Measurements from ENCODE around the gene EFNA3.

Gene EFNA3

DNA sequence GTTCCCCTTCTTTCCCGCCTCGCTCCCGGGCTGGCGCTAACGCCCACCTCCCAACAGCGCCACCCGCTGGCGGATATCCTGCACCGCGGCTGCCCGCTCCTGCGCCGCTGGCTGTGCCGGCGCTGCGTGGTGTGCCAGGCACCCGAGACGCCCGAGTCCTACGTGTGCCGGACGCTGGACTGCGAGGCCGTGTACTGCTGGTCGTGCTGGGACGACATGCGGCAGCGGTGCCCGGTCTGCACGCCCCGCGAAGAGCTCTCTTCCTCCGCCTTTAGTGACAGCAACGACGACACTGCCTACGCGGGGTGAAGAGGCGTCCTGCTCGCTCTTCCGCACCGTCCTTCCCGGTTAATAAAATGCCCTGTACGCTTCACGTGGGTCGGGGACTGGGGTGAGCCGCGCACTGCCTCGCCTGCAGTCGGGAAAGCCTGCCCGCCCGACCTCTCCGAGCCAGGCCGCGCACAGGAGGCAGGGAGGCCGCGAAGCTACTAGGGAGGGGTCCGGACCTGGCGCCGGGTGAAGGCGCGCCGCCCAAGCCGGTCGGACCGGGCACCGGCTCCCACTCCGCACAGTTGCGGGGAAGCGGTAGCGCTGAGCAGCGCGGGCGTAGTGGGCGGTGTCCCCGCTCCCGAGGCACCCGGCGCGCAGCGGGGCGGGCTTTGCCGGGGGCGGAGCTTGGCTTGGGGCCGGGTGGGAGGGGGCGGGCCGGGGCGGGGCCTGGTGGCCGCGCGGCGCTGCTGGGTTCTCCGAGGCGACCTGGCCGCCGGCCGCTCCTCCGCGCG lies 27.9 kb upstream of the EFNA3 start, which contains the start of gene ADAM15:
TSS of gene ADAM15 (plus strand) at position 757 of the 782 bp plus-strand sequence. CDS start 71 bp downstream, outside the sequence.
- Histone ChIP-seq H3K27me3 (replicated peaks) (no peaks in the 10 kb centered on the region), H3K27ac (peak within 1 kb of the TSS; percentile 45), H3K36me3 (replicated peaks) (peaks cover 3% of the 10 kb centered on the region), H3K4me3 (ENCODE audit: low read depth, low read length) (peak within 1 kb of the TSS; percentile 67)
- TF ChIP-seq, protein P1, sequence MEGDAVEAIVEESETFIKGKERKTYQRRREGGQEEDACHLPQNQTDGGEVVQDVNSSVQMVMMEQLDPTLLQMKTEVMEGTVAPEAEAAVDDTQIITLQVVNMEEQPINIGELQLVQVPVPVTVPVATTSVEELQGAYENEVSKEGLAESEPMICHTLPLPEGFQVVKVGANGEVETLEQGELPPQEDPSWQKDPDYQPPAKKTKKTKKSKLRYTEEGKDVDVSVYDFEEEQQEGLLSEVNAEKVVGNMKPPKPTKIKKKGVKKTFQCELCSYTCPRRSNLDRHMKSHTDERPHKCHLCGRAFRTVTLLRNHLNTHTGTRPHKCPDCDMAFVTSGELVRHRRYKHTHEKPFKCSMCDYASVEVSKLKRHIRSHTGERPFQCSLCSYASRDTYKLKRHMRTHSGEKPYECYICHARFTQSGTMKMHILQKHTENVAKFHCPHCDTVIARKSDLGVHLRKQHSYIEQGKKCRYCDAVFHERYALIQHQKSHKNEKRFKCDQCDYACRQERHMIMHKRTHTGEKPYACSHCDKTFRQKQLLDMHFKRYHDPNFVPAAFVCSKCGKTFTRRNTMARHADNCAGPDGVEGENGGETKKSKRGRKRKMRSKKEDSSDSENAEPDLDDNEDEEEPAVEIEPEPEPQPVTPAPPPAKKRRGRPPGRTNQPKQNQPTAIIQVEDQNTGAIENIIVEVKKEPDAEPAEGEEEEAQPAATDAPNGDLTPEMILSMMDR (IDR thresholded peaks at IDR 0.05; ENCODE audit: low read depth, low read length, missing control alignments), result peak; percentile 79
- DNase-seq, result peak; percentile 46
- in situ Hi-C loops (cut with HindIII; ENCODE audit: low pct_ligation_motif_present, low sequenced_read_pairs), result no loop called here

DNA sequence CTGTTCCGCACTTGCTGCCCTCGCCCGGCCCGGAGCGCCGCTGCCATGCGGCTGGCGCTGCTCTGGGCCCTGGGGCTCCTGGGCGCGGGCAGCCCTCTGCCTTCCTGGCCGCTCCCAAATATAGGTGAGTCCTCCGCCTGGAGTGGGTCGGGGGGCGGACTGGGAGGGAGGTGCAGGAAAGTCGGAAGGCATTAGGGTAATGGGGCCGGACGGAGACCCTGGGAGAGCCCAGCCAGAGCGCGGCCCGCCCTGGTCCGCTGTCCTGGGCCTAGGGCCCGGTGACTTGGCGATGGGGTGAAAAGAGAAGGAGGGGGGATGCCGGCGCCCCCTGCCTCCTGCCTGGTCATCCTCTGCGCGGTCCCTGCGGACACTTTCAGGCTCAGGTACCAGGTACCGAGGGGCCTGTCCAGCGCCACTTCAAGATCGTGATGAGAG lies 27.3 kb upstream of the EFNA3 start:
- H3K27ac ChIP-seq, result peak overlapping the region; percentile 39
- DNase-seq, result no peak
- H3K27me3 ChIP-seq (replicated peaks), result no peaks in the 10 kb centered on the region
- in situ Hi-C loops (cut with HindIII; ENCODE audit: low pct_ligation_motif_present, low sequenced_read_pairs), result no loop called here
- TF ChIP-seq, protein P1 (IDR thresholded peaks at IDR 0.05; ENCODE audit: low read depth, low read length, missing control alignments), result no peak
- H3K4me3 ChIP-seq (ENCODE audit: low read depth, low read length), result peak overlapping the region; percentile 67
- H3K36me3 ChIP-seq (replicated peaks), result peaks cover 9% of the 10 kb centered on the region

DNA sequence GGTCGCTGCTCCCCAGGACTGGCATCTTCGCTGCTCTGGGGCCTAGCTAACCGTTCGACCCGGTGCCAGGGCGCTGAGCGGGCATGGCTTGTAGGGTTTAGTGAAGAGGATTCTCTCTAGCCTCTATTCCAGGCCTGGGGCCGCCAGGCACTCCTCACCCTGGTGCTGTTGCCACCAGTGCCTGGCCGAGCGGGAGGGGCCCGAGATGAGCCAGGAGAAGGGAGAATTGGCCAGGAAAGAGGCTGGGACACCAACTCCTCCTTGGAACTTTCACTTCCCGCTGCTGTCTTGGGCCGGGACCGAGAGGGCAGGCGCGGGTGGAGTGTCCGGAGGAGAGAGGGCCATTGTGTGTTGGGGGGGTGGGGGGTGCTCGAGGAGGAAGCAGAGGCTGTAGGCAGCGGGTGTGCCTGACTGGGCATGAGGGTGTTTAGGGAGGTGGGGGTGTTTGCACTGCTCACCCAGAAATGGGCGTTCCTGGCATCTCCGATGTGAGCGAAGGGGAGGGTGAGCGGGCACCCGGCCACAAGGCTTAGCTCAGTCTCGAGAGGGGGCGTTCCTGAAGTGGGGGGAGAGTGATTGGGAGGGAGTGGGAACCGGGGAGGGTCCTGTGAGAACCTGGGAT lies 26.7 kb upstream of the EFNA3 start:
- TF ChIP-seq, protein P1 (IDR thresholded peaks at IDR 0.05; ENCODE audit: low read depth, low read length, missing control alignments), result no peak
- H3K36me3 ChIP-seq (replicated peaks), result peaks cover 12% of the 10 kb centered on the region
- H3K27me3 ChIP-seq (replicated peaks), result no peaks in the 10 kb centered on the region
- DNase-seq, result no peak
- in situ Hi-C loops (cut with HindIII; ENCODE audit: low pct_ligation_motif_present, low sequenced_read_pairs), result no loop called here
- no peak overlapping the region for H3K27ac ChIP-seq
- peak overlapping the region; percentile 67 for H3K4me3 ChIP-seq (ENCODE audit: low read depth, low read length)

DNA sequence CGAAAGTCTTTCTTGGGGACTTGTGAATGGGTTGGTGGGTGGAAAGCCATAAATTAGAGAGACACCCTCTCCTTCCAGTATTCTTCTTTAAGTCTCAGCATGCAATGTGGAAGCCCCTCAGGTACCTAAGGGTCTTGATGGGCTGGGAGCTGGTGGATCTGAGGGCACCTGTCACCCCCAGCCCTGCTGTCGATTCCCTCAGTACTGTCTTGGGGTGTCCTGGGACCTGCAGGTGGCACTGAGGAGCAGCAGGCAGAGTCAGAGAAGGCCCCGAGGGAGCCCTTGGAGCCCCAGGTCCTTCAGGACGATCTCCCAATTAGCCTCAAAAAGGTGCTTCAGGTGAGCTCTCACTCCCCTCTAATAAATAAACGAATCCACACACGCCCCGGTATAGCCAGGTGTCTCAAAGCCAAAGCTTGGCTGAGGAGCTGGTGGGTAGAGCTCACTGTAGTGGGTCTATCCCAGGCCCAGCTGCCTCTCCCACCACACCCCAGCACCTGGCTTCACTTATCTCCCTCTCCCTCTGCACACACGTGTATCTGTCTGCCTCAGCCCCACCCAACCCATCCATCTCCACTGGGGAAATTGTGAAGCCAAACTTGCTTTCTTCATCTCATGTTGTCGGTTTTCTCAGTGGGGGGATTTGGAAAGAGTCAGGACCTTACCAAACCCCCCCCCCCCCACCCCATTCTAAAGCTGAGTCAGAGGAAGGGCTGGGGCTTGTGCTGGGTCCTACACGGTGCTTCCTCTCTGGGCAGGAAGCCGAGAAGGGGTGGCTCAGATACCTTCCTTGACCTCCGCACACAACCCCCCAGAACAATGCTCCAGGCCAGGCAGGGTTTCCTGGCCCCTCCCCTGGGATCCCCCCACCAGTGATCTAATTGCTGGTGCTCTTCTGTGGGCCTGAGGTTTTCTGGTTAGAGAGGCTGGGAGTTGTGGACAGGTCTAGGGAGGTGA lies 25.9 kb upstream of the EFNA3 start:
- H3K36me3 ChIP-seq (replicated peaks), result peaks cover 15% of the 10 kb centered on the region
- H3K27ac ChIP-seq, result no peak overlapping the region
- in situ Hi-C loops (cut with HindIII; ENCODE audit: low pct_ligation_motif_present, low sequenced_read_pairs), result no loop called here
- H3K4me3 ChIP-seq (ENCODE audit: low read depth, low read length), result peak overlapping the region; percentile 67
- TF ChIP-seq, protein P1 (IDR thresholded peaks at IDR 0.05; ENCODE audit: low read depth, low read length, missing control alignments), result peak; percentile 51
- H3K27me3 ChIP-seq (replicated peaks), result no peaks in the 10 kb centered on the region
- DNase-seq, result no peak

DNA sequence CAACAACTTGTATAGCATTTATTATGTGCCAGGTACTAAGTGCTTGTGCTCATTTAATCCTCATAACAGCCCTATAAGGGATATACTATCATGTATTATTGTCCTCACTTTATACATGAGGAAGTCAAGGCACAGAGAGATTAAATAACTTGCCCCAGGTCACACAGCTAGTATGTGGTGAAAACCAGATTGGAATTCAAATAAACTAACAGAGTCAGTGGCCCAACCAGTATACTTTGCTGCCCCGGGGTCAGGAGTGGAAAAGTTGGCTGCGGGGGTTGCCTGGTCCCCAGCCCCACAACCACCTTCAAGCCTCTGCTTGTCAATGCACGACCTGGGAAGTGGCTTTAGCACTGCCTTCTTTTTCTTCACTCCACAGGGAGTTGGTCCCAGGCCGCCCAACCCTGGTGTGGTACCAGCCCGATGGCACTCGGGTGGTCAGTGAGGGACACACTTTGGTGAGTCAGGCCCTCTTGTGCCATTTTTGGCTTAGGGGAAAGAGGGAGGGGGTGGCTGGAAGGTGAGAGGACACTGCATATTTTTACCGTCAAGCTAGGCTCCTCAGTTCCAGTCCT lies 25.0 kb upstream of the EFNA3 start:
- H3K27ac ChIP-seq, result no peak overlapping the region
- no peak for DNase-seq
- in situ Hi-C loops (cut with HindIII; ENCODE audit: low pct_ligation_motif_present, low sequenced_read_pairs), result no loop called here
- H3K36me3 ChIP-seq (replicated peaks), result peaks cover 24% of the 10 kb centered on the region
- H3K4me3 ChIP-seq (ENCODE audit: low read depth, low read length), result no peak overlapping the region
- no peaks in the 10 kb centered on the region for H3K27me3 ChIP-seq (replicated peaks)
- TF ChIP-seq, protein P1 (IDR thresholded peaks at IDR 0.05; ENCODE audit: low read depth, low read length, missing control alignments), result no peak

All from brain microvascular endothelial cell (primary cell).